K562 (cell line): ENCODE measurements around the gene QARS1. TPM values are rescaled to one million over a fixed set of nuclear protein-coding genes. Genes with fewer than 3 reads are reported as not detected.

Experiments
- ARID1B ChIP-seq: fragments of 450-650 bp; IDR thresholded peaks from 2 replicates; pipeline ENCODE4 v1.6.1; 2016; ENCODE audit warnings: antibody characterized with exemption, mild to moderate bottlenecking, inconsistent platforms
- ARID2 ChIP-seq: fragments of 450-650 bp; IDR thresholded peaks from 2 replicates; pipeline ENCODE4 v1.6.1; 2017; ENCODE audit warnings: antibody characterized with exemption, mild to moderate bottlenecking
- ATF6 ChIP-seq: sonication (generic); formaldehyde crosslinking; IDR thresholded peaks from 2 replicates; pipeline ENCODE4 v1.4.0; 2020; ENCODE audit warnings: mild to moderate bottlenecking, missing genetic modification reagents
- BRD9 ChIP-seq: fragments of 450-650 bp; IDR thresholded peaks from 2 replicates; pipeline ENCODE4 v1.6.1; 2018; ENCODE audit warnings: low read depth; ENCODE audit not compliant: partially characterized antibody
- CEBPG ChIP-seq, 3 experiments: fragments of 200-800 bp in 1 of 3; sonication (Bioruptor generic) in 1 of 3; sonication (generic) in 1 of 3; formaldehyde crosslinking in 1 of 3; IDR thresholded peaks in 2 of 3; conservative IDR thresholded peaks in 1 of 3; 2 replicates each; pipeline versions ENCODE4 v1.6.1 to v1.8.0; 2016 to 2022; ENCODE audit warnings: missing compliant biosample characterization in 2 of 3, missing genetic modification characterization in 2 of 3, mild to moderate bottlenecking in 1 of 3, missing genetic modification reagents in 1 of 3
- EP300 ChIP-seq: IDR thresholded peaks from 2 replicates; pipeline ENCODE4 v1.6.1; 2012; ENCODE audit warnings: low read length, improper control_type of control experiment
- GATAD2B ChIP-seq: fragments of 450-650 bp; IDR thresholded peaks from 2 replicates; pipeline ENCODE4 v1.6.1; 2017; ENCODE audit warnings: mild to moderate bottlenecking, borderline replicate concordance
- KDM1A ChIP-seq, 2 experiments: fragments of 450-650 bp; IDR thresholded peaks; 2 replicates each; pipeline ENCODE4 v1.6.1; 2016; ENCODE audit warnings: mild to moderate bottlenecking in 2 of 2
- KLF1 ChIP-seq: fragments of 450-650 bp; IDR thresholded peaks from 2 replicates; pipeline ENCODE4 v1.6.1; 2016; ENCODE audit warnings: missing genetic modification characterization, missing compliant biosample characterization
- KLF6 ChIP-seq: fragments of 250-450 bp; sonication (Bioruptor Pico); IDR thresholded peaks from 2 replicates; pipeline ENCODE4 v1.4.0; 2020; ENCODE audit warnings: mild to moderate bottlenecking, moderate library complexity, borderline replicate concordance
- MXD1 ChIP-seq: fragments of 250-450 bp; sonication (Bioruptor Pico); IDR thresholded peaks from 2 replicates; pipeline ENCODE4 v1.8.0; 2021; ENCODE audit warnings: borderline replicate concordance, mild to moderate bottlenecking, moderate library complexity; ENCODE audit not compliant: poor library complexity, severe bottlenecking
- PHF20 ChIP-seq: fragments of 450-650 bp; IDR thresholded peaks from 2 replicates; pipeline ENCODE4 v1.6.1; 2018; ENCODE audit not compliant: partially characterized antibody
- RBM14 ChIP-seq: fragments of 200-400 bp; formaldehyde crosslinking; IDR thresholded peaks from 2 replicates; pipeline ENCODE4 v1.6.1; 2018; ENCODE audit warnings: low read depth, mild to moderate bottlenecking, low read length, moderate library complexity, borderline replicate concordance; ENCODE audit not compliant: insufficient read depth
- SMARCB1 ChIP-seq: IDR thresholded peaks from 2 replicates; pipeline ENCODE4 v1.6.1; 2011; ENCODE audit warnings: improper control_type of control experiment, low read depth; ENCODE audit not compliant: insufficient read length
- SRSF7 ChIP-seq: fragments of 200-400 bp; formaldehyde crosslinking; optimal IDR thresholded peaks from 2 replicates; pipeline ENCODE3; 2017; ENCODE audit warnings: mild to moderate bottlenecking, low read depth, low read length
- TAF15 ChIP-seq: fragments of 200-400 bp; formaldehyde crosslinking; IDR thresholded peaks from 2 replicates; pipeline ENCODE4 v1.6.1; 2017; ENCODE audit warnings: mild to moderate bottlenecking, low read depth, low read length, moderate library complexity
- ZNF318 ChIP-seq, 2 experiments: fragments of 450-650 bp; IDR thresholded peaks; 2 replicates each; pipeline ENCODE4 v1.6.1; 2016; ENCODE audit warnings: mild to moderate bottlenecking in 2 of 2, borderline replicate concordance in 1 of 2, low read depth in 1 of 2, moderate library complexity in 1 of 2
- ZNF785 ChIP-seq: fragments of 250-450 bp; sonication (Bioruptor Pico); IDR thresholded peaks from 2 replicates; pipeline ENCODE4 v1.4.0; 2020; ENCODE audit warnings: mild to moderate bottlenecking
- polyA plus RNA-seq, 8 experiments: library from polyadenylated mRNA; depleted of rRNA in 4 of 8; stranded (reverse) in 5 of 8; unstranded in 3 of 8; fragments of >200 nt; fragmentation: Nextera tagmentation in 2 of 8; fragmentation: Illumina TruSeq in 1 of 8; extraction: Ambion mirVana in 2 of 8; extraction: Trizol in 1 of 8; gene quantifications; 2 replicates each; pipeline versions ENCODE4 v1.2.1 to v1.2.3, GENCODE V29; 2011 to 2014; ENCODE audit warnings: inconsistent platforms in 1 of 8, missing spikeins in 1 of 8
- total RNA-seq, 7 experiments: library from RNA; depleted of rRNA in 6 of 7; stranded (reverse); fragments of >200 nt in 6 of 7; fragmentation: Illumina TruSeq in 2 of 7; extraction: Trizol in 2 of 7; gene quantifications; 2 replicates each; pipeline versions ENCODE4 v1.2.1 to v1.2.3, GENCODE V29; 2011 to 2021; ENCODE audit warnings: low replicate concordance in 1 of 7

QARS1 gene
- total and polyA plus RNA-seq, 9 of the 15 experiments (the other 6 are each of a cell fraction or from before 2014, with no cell fraction given) = 148 to 310 (median 273) TPM

- TF ChIP-seq KLF6 (CRISPR knock-in tag) (no peak), KLF1 (tag) (no peak), ARID2 (no peak), EP300 (peak; percentile 20; the same call in 1 of the 2 replicates), PHF20 (no peak), RBM14 (no peak), MXD1 (CRISPR knock-in tag) (no peak), SRSF7 (no peak), ZNF785 (CRISPR knock-in tag) (no peak), TAF15 (no peak), GATAD2B (no peak), KDM1A (IDR thresholded peaks at IDR 0.05) (peak; percentile 74 to 86), ARID1B (peak; percentile 65), SMARCB1 (no peak), ATF6 (CRISPR knock-in tag) (no peak), BRD9 (no peak), ZNF318 (IDR thresholded peaks at IDR 0.05; ENCODE audit: borderline replicate concordance in 1 of 2, low read depth in 1 of 2) (no peak), CEBPG (CRISPR knock-in tag; IDR thresholded peaks at IDR 0.05) (no peak), CEBPG (tag; conservative IDR thresholded peaks at IDR 0.05 in 1 of 2, IDR thresholded peaks at IDR 0.05 in 1 of 2) (no peak)
Observed at GRCh38 chr3:49098429-49098828, 6.1 kb downstream of the QARS1 start (continued).
